AG10803 (cell line): ENCODE measurements around the gene MRPL37.

ENCODE experiments used
- DNase-seq: peaks from one replicate; pipeline ENCODE4 v3.0.0; 2010; ENCODE audit warnings: low read depth
- H3K4me3 ChIP-seq: 2 replicates; pipeline ENCODE4 v1.5.1; 2011; ENCODE audit warnings: mild to moderate bottlenecking, low read length, control low read depth
- TF ChIP-seq, protein P1 (sequence below): conservative IDR thresholded peaks from 2 replicates; pipeline ENCODE4 v1.5.1; 2011; ENCODE audit warnings: mild to moderate bottlenecking, low read length, control low read depth, inconsistent platforms

Gene MRPL37

DNA sequence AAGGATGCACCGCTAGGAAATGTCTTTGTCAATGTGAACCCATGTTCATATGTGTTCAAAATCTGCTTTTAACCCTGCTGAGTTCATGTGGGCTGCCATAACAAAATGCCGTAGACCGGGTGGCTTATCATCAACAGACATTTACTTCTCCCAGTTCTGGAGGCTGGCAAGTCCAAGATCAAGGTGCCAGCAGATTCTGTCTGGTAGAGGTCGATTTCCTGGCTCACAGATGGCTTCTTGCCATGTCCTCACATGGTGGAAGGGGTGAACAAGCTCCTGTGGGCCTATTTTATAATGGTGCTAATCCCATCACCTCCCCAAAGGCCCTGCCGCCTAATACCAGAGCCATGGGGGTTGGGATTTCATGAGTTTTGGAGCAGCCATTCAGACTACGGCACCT lies 42.6 kb upstream of the MRPL37 start:
- no peak overlapping the region for H3K4me3 ChIP-seq
- TF ChIP-seq, protein P1, sequence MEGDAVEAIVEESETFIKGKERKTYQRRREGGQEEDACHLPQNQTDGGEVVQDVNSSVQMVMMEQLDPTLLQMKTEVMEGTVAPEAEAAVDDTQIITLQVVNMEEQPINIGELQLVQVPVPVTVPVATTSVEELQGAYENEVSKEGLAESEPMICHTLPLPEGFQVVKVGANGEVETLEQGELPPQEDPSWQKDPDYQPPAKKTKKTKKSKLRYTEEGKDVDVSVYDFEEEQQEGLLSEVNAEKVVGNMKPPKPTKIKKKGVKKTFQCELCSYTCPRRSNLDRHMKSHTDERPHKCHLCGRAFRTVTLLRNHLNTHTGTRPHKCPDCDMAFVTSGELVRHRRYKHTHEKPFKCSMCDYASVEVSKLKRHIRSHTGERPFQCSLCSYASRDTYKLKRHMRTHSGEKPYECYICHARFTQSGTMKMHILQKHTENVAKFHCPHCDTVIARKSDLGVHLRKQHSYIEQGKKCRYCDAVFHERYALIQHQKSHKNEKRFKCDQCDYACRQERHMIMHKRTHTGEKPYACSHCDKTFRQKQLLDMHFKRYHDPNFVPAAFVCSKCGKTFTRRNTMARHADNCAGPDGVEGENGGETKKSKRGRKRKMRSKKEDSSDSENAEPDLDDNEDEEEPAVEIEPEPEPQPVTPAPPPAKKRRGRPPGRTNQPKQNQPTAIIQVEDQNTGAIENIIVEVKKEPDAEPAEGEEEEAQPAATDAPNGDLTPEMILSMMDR, result no peak
- no peak for DNase-seq

DNA sequence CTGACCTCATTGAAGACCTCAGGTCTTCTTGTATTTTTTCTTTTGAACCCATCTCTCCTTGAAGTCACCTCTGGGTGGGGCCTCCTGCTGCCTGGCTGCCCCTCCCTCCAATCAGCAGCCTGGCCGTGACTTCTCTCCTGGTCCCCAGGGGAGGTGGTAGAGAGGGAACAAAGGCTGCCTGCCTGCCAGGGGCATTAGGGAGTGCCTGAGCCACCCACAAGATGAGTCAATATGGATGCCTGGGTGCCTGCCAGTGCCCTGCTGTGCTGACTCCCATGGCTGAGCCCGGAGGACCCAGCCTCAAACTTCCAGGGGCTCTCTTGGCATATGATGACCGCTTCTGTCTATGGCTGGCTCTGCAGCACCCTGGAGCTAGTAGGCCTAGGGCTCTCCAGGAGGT lies 41.9 kb upstream of the MRPL37 start:
- no peak overlapping the region for H3K4me3 ChIP-seq
- TF ChIP-seq, protein P1, result no peak
- peak; percentile 26 for DNase-seq

DNA sequence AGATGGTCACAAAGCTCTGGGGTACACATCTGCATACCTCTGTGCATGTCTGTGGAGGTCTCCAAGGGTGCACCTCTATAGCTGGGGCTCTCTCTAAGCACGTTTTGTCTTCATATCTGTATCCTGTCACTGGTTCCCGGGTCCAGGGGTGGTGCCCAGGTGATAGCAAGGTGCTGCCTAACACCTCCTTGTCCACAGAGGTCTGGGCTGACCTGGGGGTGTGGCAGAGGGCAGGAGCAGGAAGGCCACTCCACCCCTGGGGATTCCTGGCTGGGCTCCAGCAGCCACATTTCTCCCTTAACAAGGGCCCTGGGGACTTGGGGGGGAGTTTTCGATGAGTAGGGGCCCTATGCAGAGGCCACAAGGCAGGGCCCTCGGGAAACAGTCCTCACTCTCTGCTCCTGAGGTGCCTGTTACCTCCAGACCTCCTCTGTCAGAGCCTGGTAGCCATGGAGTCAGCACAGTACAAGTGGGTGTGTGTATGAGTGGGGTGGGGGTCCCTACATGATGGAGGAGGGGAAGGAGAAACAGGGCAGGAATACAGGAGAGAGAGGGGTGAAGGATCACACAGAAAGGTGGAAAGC lies 40.1 kb upstream of the MRPL37 start:
- TF ChIP-seq, protein P1, result no peak
- H3K4me3 ChIP-seq, result no peak overlapping the region
- DNase-seq, result no peak

DNA sequence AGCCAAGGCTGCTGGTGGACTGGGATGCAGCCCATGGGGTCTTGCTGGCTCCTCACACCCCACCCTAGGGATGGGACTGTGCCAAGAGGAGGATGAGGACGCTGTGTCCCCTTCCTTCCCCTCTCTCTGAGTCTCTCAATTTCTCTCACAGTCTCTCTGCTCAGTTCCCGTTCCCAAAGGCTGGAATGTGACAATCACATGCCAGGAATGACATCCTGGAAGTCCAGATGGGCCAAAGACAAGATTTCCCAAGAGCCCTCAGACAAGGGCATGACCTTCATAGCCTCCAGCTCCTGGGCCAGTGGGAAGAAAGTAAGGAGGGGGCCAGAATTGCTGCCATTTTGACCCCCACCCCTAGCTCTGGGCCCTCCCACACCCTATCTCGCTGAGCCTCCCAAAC lies 39.6 kb upstream of the MRPL37 start:
- peak; percentile 43 for DNase-seq
- no peak overlapping the region for H3K4me3 ChIP-seq
- TF ChIP-seq, protein P1, result no peak

DNA sequence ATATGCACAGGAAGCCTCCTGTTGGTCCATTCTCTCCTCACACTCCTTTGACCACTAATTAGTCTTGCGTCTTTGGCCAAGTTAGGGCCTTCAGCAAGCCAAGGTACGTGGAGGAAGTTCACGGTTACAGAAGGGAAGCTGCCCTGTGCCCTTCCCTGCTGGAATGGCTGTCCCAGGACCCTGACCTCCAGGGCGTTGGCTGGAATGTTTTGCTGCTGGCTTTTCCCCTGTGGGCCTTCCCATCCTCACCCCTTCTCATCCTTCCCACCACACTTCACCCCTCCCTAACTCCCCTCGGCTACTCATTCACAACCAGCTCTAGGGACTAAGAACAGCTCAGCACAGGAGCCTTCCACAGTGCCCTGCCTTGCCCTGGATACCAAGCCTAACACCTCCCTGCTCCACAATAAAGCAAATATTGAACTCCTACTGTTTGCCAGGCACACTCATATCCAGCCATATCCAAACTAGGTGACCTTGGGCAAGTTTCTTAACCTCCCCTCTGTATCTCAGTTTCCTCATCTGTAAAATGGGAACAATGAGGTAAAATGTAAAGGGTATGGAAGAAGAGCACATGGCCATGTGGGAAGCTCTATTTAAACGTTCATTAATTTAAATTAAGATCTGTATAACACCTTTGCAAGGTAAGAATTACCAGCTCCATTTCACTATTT lies 38.3 kb upstream of the MRPL37 start:
- TF ChIP-seq, protein P1, result no peak
- no peak for DNase-seq

DNA sequence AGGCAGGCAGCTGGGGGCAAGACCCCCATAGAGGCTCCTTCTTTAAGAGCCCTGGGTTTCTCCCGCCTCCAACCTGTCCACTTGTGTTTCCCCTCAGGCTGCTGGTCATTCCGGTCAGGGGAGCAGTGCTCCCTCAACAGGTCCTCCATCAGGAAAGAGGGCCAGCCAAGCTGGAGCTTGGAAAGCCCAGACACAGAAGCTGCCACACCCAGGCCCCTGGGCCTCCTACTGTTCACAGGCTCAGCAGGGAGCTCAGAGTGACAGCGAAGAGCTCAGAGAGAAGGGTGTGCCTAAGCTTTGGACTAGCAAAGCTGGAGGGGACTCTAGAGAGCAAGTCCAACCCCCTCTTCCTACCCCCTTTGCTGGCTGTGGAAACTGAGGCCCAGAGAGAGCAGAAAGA lies 36.9 kb upstream of the MRPL37 start:
- no peak overlapping the region for H3K4me3 ChIP-seq
- no peak for DNase-seq
- TF ChIP-seq, protein P1, result no peak

More for the DNA sequence above, 38.3 kb upstream of the MRPL37 start:
- H3K4me3 ChIP-seq, result no peak overlapping the region

DNA sequence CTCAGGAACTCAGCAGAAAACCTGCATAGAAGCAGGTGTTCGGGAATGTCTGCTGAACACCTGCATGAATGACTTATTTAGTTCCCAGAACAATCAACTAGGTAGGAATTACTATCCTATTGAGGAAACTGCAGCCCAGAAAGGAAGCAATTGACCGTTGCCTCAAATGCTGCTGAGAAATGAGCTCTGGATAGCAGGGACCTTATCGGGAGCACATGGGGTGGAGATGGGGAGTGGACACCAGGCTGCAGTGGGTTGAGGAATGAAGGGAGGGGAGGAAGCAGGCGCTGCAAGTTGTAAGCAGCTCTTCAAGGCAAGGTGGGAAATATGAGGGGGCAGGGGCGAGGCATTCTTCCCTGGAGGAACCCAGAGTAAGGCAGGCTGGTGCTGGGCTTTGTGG lies 36.4 kb upstream of the MRPL37 start:
- TF ChIP-seq, protein P1, result no peak
- H3K4me3 ChIP-seq, result no peak overlapping the region
- DNase-seq, result no peak
